BLaER1 treated with 17β-estradiol and CSF1 and Interleukin-3, amounts not matched to agents 10 nM and 100 nM (cell line): ENCODE results near the gene TMEM187.
A peak's percentile ranks its signal among the peaks of the same experiment; 100 is the strongest.
"Not testable (repeated sequence)": the region's sequence is repeated elsewhere in the genome, so short reads cannot be mapped to it uniquely, and the experiment has no call there.

Experiments
- H3K27ac ChIP-seq, 11 experiments: shearing (Covaris generic); formaldehyde crosslinking; 2 replicates each; pipeline ENCODE4 v1.8.1; 2022
- H3K27me3 ChIP-seq, 11 experiments: shearing (Covaris generic); formaldehyde crosslinking; 2 replicates each; pipeline ENCODE4 v1.8.1; 2022
- H3K36me3 ChIP-seq, 11 experiments: shearing (Covaris generic); formaldehyde crosslinking; 2 replicates each; pipeline ENCODE4 v1.8.1; 2022
- H3K4me1 ChIP-seq, 10 experiments: shearing (Covaris generic); formaldehyde crosslinking; 2 replicates each; pipeline ENCODE4 v1.8.1; 2022
- H3K4me2 ChIP-seq, 11 experiments: shearing (Covaris generic); formaldehyde crosslinking; 2 replicates each; pipeline ENCODE4 v1.8.1; 2022
- H3K4me3 ChIP-seq, 10 experiments: shearing (Covaris generic); formaldehyde crosslinking; 2 replicates each; pipeline ENCODE4 v1.8.1; 2022
- H3K9ac ChIP-seq, 11 experiments: shearing (Covaris generic); formaldehyde crosslinking; 2 replicates each; pipeline ENCODE4 v1.8.1; 2022
- H3K9me3 ChIP-seq, 11 experiments: shearing (Covaris generic); formaldehyde crosslinking; replicated peaks in 1 of 11; 2 replicates each; pipeline ENCODE4 v1.8.1; 2022
- H4K20me1 ChIP-seq, 11 experiments: shearing (Covaris generic); formaldehyde crosslinking; 2 replicates each; pipeline ENCODE4 v1.8.1; 2022
- Cebpa-rat ChIP-seq, 11 experiments: shearing (Covaris generic); IDR thresholded peaks; 2 replicates each; pipeline ENCODE4 v1.8.1; 2022

TMEM187 gene

DNA sequence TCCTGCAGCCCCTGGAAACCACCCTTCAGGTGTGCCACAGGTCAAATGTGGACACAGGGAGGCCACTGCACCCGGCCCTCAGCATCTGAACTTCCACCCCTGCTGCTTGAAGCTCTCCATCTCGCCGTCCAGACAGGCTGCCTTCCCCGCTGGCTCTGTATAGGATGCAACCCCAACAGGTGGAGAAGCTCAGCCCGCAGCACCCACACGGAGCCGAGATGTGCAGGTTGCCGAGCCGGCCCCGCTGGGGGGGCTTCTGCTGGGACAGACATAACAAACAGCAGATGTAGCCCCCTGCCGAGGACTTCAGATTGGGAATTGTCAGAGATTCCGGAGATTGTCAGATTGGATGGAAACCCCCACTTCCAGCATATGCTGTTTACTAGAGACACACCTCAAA, 20.5 kb downstream of the TMEM187 start:
- Histone ChIP-seq H3K4me2 (0 out of 22 replicates have a peak overlapping the region, but pooled peaks of 1 of the 11 experiments have one; percentile 4), H3K36me3 (no peaks in the 10 kb centered on the region), H3K4me3 (no peak overlapping the region), H3K4me1 (peaks cover 24 to 49% (median 32%) of the 10 kb centered on the region in 10 experiments), H3K9me3 (peaks cover 0 to 12% (median 8%) of the 10 kb centered on the region in 11 experiments; a peak in 15 of 22 replicates), H3K9ac (no peak overlapping the region), H3K27me3 (peaks cover 77 to 96% (median 93%) of the 10 kb centered on the region in 11 experiments), H4K20me1 (peaks cover 0 to 20% (median 0%) of the 10 kb centered on the region in 11 experiments; a peak in 4 of 22 replicates), H3K27ac (no peak overlapping the region)
- no peak for TF ChIP-seq Cebpa-rat (IDR thresholded peaks at IDR 0.05)

GRCh38 chrX:153993978-153994377, 21.4 kb downstream of the TMEM187 start:
- Histone ChIP-seq H3K4me3 (no peak overlapping the region), H3K9me3 (peaks cover 0 to 12% (median 8%) of the 10 kb centered on the region in 11 experiments; a peak in 15 of 22 replicates), H3K36me3 (no peaks in the 10 kb centered on the region), H3K27ac (no peak overlapping the region), H3K9ac (no peak overlapping the region), H4K20me1 (peaks cover 0 to 20% (median 0%) of the 10 kb centered on the region in 11 experiments; a peak in 3 of 22 replicates), H3K27me3 (peaks cover 78 to 96% (median 93%) of the 10 kb centered on the region in 11 experiments), H3K4me2 (no peak overlapping the region), H3K4me1 (peaks cover 15 to 41% (median 27%) of the 10 kb centered on the region in 10 experiments)
- no peak for TF ChIP-seq Cebpa-rat (IDR thresholded peaks at IDR 0.05)

DNA sequence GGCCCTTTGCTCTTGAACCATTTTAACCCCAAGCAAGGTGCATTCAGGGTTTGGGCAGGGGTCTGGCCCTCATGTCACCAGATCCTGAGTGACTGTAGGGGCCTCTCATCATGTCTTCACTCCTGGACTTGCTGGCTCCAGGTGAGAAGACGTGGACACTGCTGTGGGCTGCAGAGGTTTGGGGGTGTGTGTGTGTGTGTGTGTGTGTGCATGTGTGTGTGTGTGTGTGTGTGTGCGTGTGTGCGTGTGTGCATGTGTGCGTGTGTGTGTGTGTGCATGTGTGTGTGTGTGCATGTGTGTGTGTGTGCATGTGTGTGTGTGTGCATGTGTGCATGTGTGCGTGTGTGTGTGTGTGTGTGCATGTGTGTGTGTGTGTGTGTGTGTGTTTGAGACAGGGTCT, 21.8 kb downstream of the TMEM187 start:
- H3K27ac ChIP-seq = not testable (repeated sequence)

GRCh38 chrX:153995504-153995903, 22.9 kb downstream of the TMEM187 start:
- Histone ChIP-seq H4K20me1 (peaks cover 0 to 20% (median 0%) of the 10 kb centered on the region in 11 experiments; a peak in 3 of 22 replicates), H3K27me3 (peaks cover 75 to 96% (median 92%) of the 10 kb centered on the region in 11 experiments), H3K4me2 (no peak overlapping the region), H3K9ac (no peak overlapping the region), H3K9me3 (peaks cover 0 to 8% (median 4%) of the 10 kb centered on the region in 11 experiments; a peak in 15 of 22 replicates), H3K4me3 (no peak overlapping the region), H3K4me1 (peaks cover 0 to 32% (median 21%) of the 10 kb centered on the region in 10 experiments; a peak in 15 of 20 replicates), H3K27ac (no peak overlapping the region), H3K36me3 (no peaks in the 10 kb centered on the region)
- no peak for TF ChIP-seq Cebpa-rat (IDR thresholded peaks at IDR 0.05)

More for the DNA sequence above, 21.8 kb downstream of the TMEM187 start:
- H3K4me3 ChIP-seq, H3K36me3 ChIP-seq, H3K4me2 ChIP-seq, H3K9ac ChIP-seq: not testable (repeated sequence)
- Histone ChIP-seq H3K4me1 (peaks cover 11 to 37% (median 24%) of the 10 kb centered on the region in 10 experiments), H4K20me1 (peaks cover 0 to 20% (median 0%) of the 10 kb centered on the region in 11 experiments; a peak in 3 of 22 replicates), H3K27me3 (peaks cover 78 to 96% (median 93%) of the 10 kb centered on the region in 11 experiments), H3K9me3 (peaks cover 0 to 12% (median 8%) of the 10 kb centered on the region in 11 experiments; a peak in 15 of 22 replicates)

- TF ChIP-seq Cebpa-rat (IDR thresholded peaks at IDR 0.05) = no peak
- no peak overlapping the region for H3K4me3 ChIP-seq
- no peaks in the 10 kb centered on the region for H3K36me3 ChIP-seq
- peak overlapping the region in 2 of 11 experiments; percentile 4 to 13; a peak in 1 of 22 replicates for H3K4me2 ChIP-seq
- H3K4me1 ChIP-seq = peaks cover 32 to 47% (median 45%) of the 10 kb centered on the region in 10 experiments
- peaks cover 87 to 100% (median 99%) of the 10 kb centered on the region in 11 experiments for H3K27me3 ChIP-seq
- peaks cover 0 to 11% (median 0%) of the 10 kb centered on the region in 11 experiments; a peak in 3 of 22 replicates for H3K9me3 ChIP-seq
- no peak overlapping the region for H3K27ac ChIP-seq
- no peak overlapping the region for H3K9ac ChIP-seq
- peaks cover 0 to 16% (median 0%) of the 10 kb centered on the region in 11 experiments; a peak in 3 of 22 replicates for H4K20me1 ChIP-seq
Measured at GRCh38 chrX:153999359-154000037, 26.9 kb downstream of the TMEM187 start.

DNA sequence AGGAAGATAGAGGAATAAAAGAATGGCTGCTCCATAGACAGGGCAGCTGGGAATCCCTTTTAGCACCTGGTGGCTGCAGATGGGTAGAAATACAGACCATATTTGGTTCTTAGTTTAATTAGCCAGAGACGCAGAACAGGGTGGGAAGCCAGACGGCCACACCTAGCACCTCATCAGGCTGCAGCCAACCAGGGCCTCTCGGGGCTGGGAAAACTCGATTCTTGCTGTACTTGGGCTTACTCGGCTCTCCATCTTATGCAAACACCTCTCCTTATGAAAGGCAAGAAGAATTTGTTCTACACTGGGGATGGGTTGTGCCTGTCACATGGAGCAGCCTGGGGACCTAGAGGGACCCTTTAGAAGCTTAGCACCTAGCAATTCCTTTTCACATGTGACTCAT, 27.5 kb downstream of the TMEM187 start:
- peaks cover 0 to 16% (median 0%) of the 10 kb centered on the region in 11 experiments; a peak in 3 of 22 replicates for H4K20me1 ChIP-seq
- no peak overlapping the region for H3K4me3 ChIP-seq
- H3K36me3 ChIP-seq = no peaks in the 10 kb centered on the region
- peak overlapping the region in 4 of 11 experiments; percentile 4 to 71 (median 5); a peak in 2 of 22 replicates for H3K4me2 ChIP-seq
- peaks cover 0 to 11% (median 0%) of the 10 kb centered on the region in 11 experiments; a peak in 3 of 22 replicates for H3K9me3 ChIP-seq
- H3K27ac ChIP-seq = no peak overlapping the region
- no peak overlapping the region for H3K9ac ChIP-seq
- TF ChIP-seq Cebpa-rat (IDR thresholded peaks at IDR 0.05) = no peak
- peaks cover 92 to 100% (median 100%) of the 10 kb centered on the region in 11 experiments for H3K27me3 ChIP-seq
- peaks cover 37 to 53% (median 50%) of the 10 kb centered on the region in 10 experiments for H3K4me1 ChIP-seq

GRCh38 chrX:154002215-154002719, 29.7 kb downstream of the TMEM187 start:
- peak overlapping the region; percentile 65 to 87 (median 79) for H3K27ac ChIP-seq

DNA sequence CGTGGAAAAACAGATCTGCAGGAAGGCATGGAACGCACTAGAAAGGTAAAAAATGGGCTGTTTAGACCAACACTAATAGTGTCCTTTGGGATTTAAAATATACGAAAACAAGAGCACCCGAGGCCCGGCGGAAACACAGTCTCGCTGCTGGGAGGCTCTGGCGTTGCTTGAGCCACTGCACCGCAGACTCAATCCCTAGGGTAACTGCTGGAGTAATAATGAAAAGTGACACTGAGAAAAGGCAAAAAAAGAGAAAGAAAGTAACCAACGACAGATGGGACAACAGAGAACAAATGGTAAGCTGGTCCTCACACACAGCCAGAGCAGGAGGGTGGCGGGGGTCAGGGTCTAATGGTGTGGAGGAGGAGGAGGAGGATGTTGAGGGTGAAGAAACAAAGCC, 31.8 kb downstream of the TMEM187 start:
- Histone ChIP-seq H3K4me2 (peak overlapping the region; percentile 59 to 76 (median 71)), H3K36me3 (peaks cover 0 to 10% (median 0%) of the 10 kb centered on the region in 11 experiments; a peak in 5 of 22 replicates), H3K9ac (peak overlapping the region in 8 of 11 experiments; percentile 46 to 79 (median 66); a peak in 15 of 22 replicates), H4K20me1 (peaks cover 0 to 38% (median 6%) of the 10 kb centered on the region in 11 experiments; a peak in 10 of 22 replicates), H3K27ac (peak overlapping the region in 10 of 11 experiments; percentile 16 to 87 (median 80); a peak in 18 of 22 replicates), H3K4me1 (peaks cover 76 to 95% (median 83%) of the 10 kb centered on the region in 10 experiments), H3K9me3 (peaks cover 0 to 11% (median 0%) of the 10 kb centered on the region in 11 experiments; a peak in 4 of 22 replicates), H3K27me3 (peaks cover 93 to 100% (median 99%) of the 10 kb centered on the region in 11 experiments), H3K4me3 (peak overlapping the region in 5 of 10 experiments; percentile 11 to 22 (median 20); a peak in 5 of 20 replicates)
- no peak; a peak in 1 of 22 replicates for TF ChIP-seq Cebpa-rat (IDR thresholded peaks at IDR 0.05)

More at GRCh38 chrX:154002215-154002719, 29.7 kb downstream of the TMEM187 start:
- H3K36me3 ChIP-seq = peaks cover 0 to 10% (median 0%) of the 10 kb centered on the region in 11 experiments; a peak in 4 of 22 replicates
- H3K4me3 ChIP-seq = peak overlapping the region in 3 of 10 experiments; percentile 23 to 37 (median 35); a peak in 5 of 20 replicates
- peaks cover 58 to 75% (median 63%) of the 10 kb centered on the region in 10 experiments for H3K4me1 ChIP-seq
- peaks cover 0 to 11% (median 0%) of the 10 kb centered on the region in 11 experiments; a peak in 4 of 22 replicates for H3K9me3 ChIP-seq
- peak overlapping the region; percentile 59 to 76 (median 71) for H3K4me2 ChIP-seq
- peaks cover 93 to 100% (median 99%) of the 10 kb centered on the region in 11 experiments for H3K27me3 ChIP-seq
- TF ChIP-seq Cebpa-rat (IDR thresholded peaks at IDR 0.05) = no peak
- H4K20me1 ChIP-seq = peaks cover 0 to 24% (median 0%) of the 10 kb centered on the region in 11 experiments; a peak in 10 of 22 replicates
- H3K9ac ChIP-seq = peak overlapping the region; percentile 48 to 79 (median 69)
